ENCODE data around the gene SCMH1.

DNA sequence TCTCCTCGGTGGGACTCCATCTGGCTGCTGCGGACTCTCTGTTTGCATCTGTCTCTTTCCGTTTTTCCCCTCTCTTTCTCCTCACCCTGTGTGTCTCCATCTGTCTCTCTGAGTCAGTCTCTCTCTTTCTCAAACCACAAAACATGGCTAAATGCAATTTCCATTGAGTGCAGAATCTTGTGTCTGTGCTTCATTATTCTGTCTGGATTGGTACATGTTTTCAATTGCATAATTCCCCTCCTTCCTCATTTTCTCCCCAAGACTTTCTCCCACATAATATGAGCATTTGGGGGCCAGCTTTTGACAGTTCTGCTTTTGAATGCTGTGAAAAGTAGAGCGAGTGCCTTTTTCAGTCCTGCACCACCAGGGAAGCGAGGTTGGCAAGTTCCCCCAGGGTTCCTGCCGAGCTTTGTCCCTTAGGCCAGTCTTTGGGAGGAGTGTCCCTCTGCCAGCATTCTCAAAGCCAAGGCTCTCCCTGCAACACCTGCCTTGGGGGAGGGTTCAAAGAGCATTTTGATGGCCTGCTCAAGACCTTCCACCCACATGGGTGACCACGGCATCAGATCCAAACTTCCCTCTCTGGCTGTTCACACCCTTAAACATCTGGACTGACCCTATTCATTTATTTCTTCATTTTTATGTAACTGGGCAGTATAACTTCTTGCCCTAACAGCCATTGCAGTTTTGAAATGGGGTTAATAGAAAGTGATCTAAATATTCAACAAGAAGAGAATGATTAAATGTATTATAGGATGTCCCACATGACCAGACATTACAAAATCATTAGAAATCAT is 32.8 kb upstream of the SCMH1 start:
- TF ChIP-seq EP300 (IDR thresholded peaks at IDR 0.05) (no peak), POLR2A (IDR thresholded peaks at IDR 0.05) (no peak)
- TF ChIP-seq, protein P1, sequence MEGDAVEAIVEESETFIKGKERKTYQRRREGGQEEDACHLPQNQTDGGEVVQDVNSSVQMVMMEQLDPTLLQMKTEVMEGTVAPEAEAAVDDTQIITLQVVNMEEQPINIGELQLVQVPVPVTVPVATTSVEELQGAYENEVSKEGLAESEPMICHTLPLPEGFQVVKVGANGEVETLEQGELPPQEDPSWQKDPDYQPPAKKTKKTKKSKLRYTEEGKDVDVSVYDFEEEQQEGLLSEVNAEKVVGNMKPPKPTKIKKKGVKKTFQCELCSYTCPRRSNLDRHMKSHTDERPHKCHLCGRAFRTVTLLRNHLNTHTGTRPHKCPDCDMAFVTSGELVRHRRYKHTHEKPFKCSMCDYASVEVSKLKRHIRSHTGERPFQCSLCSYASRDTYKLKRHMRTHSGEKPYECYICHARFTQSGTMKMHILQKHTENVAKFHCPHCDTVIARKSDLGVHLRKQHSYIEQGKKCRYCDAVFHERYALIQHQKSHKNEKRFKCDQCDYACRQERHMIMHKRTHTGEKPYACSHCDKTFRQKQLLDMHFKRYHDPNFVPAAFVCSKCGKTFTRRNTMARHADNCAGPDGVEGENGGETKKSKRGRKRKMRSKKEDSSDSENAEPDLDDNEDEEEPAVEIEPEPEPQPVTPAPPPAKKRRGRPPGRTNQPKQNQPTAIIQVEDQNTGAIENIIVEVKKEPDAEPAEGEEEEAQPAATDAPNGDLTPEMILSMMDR (IDR thresholded peaks at IDR 0.05) = no peak
